ENCODE measurements around the gene RBM19.
"Not testable (repeated sequence)": the region's sequence is repeated elsewhere in the genome, so short reads cannot be mapped to it uniquely, and the experiment has no call there.

RBM19 gene, protein sequence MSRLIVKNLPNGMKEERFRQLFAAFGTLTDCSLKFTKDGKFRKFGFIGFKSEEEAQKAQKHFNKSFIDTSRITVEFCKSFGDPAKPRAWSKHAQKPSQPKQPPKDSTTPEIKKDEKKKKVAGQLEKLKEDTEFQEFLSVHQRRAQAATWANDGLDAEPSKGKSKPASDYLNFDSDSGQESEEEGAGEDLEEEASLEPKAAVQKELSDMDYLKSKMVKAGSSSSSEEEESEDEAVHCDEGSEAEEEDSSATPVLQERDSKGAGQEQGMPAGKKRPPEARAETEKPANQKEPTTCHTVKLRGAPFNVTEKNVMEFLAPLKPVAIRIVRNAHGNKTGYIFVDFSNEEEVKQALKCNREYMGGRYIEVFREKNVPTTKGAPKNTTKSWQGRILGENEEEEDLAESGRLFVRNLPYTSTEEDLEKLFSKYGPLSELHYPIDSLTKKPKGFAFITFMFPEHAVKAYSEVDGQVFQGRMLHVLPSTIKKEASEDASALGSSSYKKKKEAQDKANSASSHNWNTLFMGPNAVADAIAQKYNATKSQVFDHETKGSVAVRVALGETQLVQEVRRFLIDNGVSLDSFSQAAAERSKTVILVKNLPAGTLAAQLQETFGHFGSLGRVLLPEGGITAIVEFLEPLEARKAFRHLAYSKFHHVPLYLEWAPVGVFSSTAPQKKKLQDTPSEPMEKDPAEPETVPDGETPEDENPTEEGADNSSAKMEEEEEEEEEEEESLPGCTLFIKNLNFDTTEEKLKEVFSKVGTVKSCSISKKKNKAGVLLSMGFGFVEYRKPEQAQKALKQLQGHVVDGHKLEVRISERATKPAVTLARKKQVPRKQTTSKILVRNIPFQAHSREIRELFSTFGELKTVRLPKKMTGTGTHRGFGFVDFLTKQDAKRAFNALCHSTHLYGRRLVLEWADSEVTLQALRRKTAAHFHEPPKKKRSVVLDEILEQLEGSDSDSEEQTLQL

DNA sequence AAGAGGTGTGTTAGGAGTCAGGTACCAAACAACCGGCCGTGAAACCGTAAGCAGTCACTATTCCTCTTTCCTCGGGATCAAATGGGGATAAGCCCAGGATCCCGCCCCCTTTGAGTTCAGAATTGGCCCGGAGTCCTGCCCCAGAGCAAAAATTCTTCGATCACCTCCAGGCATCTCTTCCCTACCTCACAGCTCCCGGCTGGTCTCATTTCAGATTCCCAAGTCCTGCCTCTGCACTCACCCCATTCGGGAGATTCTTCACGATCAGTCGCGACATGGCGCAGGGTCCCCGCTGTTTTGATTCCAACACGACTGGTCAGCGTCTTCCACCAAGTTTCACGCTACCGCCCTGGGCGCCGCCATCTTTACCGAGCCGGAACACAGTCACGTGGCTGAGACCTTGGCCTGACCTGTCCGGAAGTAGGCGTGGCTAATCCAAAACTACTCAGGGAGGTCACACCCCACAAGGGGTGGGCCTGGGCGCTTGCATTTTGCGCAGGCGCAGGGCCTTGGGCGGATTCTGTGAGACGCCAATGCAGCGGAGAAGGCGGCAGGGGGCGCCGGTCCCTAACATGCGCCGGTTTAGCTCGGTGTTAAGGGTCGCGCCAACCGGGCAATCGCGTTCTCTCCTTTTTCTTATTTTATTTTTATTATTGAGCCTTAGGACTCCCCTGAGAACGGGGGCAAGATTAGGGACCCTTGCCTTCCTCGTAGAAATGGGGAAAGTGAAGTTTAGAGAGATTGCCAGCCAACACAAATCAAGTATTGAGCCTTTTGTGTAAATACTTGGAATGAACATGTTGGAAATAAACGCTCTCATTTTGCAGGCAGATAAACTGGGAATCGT, at the start of gene RBM19:
RBM19 (minus strand) TSS at position 375 of the 847 bp plus-strand sequence; CDS start at position 277, 98 bp downstream.
- peak; percentile 98 for DNase-seq

DNA sequence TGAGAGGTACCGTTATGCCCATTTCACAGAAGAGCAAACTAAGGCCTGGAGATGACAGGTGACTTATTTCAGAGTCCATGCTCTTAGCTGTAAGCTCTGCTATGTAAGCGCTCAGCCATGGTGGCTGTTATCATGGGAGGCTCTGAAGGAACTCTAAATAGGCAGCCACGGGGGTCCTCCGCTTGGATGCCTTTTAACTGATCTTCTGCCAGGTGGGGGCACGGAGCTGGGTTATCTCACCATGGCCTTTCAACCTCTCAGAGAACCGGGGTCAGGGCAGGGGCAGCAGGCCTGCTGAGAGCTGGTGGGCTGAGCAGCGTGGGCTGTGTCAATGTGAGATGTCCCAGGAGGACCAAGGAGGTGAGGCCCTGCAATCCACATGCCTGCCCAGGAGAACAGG, 49.7 kb upstream of the RBM19 start:
- DNase-seq = no peak

DNA sequence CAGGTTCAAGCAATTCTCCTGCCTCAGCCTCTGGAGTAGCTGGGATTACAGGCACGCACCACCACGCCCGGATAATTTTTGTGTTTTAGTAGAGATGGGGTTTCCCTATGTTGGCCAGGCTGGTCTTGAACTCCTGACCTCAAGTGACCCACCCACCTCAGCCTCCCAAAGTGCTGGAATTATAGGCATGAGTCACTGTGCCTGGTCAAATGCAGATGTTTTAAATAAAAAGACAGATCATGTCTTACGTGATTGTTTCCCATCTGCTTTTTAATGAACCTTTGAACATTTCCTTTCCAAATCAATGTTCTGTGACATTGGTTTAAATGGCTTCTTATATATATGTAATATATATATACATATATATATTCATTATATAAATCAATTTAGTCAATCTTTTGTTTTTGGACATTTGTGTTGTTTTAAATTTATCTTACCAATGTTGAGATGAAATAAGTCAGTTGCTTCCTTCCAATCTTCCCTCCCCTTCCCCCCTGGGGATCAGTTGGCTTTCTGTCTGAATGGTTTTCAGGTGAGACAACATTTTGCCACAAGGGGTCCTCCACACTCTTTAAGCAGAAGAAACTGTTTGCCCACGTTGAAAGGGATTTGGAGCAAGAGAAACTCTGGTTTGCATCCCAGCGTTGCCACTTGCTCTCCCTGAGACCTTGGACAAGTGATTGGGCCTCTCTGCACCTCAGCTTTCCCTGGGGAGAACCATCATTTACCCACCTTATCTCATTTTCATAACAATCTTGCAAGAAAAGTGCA, 47.6 kb upstream of the RBM19 start:
- DNase-seq = no peak

DNA sequence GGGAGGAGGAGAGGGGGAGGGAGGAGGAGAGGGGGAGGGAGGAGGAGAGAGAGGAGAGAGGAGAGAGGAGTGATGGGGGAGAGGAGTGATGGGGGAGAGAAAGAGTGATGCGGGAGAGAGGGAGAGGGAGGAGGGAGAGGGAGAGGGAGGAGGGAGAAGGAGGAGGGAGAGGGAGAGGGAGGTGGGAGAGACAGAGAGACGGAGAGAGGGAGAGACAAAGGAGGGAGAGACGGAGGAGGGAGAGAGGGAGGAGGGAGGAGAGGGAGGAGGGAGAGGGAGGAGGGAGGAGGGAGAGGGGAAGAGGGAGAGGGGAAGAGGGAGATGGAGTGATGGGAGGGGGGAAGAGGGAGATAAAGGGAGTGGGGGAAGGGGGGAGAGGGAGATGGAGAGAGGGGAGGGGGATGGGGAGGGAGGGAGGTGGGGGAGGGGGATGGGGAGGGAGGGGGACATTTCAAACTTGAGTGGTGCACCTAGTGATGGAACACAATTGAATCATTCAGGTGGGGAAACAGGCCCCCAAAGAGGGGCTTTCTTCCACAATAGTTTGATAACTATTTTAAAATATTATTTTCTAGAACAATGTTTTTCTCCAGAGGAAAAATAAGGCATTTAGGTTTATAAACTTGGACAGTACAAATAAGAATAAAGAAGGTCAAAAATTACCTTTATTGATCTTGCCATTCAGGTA, 46.8 kb upstream of the RBM19 start:
- DNase-seq = no peak

DNA sequence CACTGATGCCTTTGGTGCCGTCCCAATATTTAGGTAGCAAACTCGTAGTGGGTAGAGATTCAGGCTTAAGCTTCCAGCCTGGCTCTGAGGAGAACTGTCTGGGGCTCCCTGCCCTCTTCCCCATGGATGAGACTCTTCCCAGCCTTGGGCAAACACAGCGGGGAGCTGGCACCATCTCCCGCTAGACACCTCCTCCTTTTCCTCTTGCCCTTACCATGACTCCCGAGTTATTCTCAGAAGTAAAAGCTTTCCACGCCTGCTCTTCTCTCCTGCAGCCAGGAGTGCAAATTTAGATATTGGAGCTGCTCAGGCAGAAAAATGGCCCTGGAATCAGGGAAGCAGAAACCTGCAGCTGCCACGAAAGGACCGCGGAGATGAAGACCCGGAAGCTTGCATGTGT, 45.6 kb upstream of the RBM19 start:
- DNase-seq = no peak

DNA sequence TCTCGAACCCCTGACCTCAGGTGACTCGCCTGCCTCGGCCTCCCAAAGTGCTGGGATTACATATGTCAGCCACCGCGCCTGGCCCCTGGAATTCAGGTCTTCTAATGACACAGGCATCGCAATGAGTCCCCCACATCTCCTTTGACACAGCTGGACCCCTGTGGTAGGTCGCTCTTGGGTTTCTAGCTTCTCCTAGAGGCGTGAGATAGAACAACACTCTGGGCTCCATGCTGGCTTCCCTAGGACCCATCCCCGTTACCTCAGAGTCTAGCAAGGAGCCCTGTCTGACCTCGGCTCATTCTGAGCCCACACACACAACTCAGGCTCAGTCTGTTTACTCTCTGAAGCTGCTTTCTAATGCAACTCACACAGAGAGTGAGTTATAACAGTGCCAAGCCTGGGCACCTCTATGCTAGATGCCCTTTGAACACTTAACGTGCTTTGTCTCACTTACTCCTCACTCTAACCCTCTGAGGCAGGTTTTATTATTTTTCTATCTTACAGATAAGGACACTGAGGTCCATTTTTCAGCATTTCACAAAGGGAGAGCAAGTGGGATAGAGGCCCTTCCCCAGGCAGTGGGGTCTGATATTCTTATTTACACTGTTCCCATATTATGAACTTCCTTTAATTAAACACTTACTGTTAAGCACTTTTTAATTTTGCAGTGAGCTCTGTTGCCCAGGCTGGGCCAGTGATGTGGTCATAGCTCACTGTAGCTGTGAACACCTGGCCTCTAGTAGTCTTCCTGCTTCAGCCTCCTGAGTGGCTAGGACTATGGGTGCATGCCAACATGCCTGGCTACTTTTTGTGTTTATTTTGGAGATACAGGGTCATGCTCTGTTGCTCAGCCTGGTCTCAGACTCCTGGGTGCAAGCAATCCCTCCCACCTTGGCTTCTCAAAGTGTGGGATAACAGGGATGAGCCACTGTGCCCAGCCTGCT, 40.6 kb upstream of the RBM19 start:
- no peak for DNase-seq

DNA sequence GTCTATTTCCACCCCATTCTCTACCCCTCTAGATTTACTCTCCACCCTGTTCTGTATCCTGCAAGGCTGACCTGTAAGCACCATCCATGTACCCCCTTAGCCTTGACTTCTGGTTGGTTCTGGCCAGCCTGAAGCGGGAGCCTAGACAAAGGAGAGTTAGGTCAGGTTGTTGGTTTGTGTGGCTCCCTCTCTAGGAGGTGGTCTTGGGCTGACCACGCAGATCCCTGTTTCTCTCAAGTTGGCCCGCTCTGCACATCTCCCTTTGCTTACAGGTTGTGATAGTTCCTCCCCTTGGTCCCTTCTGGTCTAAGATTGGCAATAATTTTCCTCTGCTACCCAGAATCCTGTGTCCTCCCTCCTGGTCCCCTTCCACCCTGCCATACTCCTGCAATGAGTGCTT, 38.3 kb upstream of the RBM19 start:
- DNase-seq = no peak

DNA sequence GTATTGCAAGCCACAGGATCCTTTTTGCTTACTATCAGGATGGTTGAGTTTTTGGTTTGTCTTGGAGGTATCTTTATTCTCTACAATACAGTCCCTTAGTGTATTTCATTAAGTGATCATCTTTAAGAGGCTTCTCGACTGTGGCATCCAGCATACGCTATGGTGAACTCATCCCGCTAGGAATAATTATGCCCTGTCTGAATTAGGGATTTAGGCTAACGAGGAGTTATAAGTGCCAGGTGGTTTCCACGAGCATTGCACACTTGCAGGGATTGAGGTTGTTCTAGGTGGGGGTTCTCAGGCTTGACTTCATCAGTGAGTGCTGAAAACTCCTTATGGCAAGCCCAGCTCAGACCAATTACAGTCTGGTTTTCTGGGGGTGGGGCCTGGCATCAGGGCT, 37.2 kb upstream of the RBM19 start:
- no peak for DNase-seq

DNA sequence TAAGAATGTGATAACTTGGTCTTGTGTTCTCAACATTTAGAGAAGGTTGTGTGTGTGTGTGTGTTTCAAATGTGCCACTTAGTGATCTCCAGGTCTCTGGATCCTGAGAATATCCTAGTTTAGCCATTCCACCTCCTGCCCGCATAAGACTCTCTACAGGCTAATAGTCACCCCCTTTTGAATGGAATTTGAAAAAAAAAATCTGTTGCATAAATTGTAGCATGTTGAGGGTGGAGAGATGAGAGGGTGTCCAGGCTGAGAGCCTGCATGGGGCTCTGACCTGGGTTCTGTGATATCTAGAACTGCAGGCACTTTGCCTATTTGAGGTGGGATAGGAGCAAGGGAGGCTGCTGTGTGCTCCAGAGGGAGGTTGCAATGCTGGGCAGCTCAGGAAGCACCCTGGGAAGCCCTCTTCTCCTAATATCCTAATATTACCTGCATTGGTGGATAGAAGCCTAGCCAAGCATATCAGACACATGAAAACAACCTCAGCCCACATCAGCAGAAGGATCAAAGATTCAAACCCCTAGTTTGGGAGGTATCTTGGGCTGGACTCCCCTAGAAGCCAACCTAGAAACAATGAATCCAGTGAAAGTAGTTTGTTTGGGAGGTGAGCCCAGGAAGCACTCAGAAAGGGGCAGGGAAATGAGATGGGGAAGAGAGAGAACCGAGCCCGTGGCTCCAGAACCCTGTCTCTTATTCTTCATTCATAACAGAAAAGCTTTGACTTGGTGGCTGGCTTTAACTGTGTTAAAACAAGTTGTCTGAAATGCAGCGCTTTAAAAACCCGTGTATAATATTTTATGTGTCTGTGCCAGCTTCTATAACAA, 35.6 kb upstream of the RBM19 start:
- DNase-seq = no peak

DNA sequence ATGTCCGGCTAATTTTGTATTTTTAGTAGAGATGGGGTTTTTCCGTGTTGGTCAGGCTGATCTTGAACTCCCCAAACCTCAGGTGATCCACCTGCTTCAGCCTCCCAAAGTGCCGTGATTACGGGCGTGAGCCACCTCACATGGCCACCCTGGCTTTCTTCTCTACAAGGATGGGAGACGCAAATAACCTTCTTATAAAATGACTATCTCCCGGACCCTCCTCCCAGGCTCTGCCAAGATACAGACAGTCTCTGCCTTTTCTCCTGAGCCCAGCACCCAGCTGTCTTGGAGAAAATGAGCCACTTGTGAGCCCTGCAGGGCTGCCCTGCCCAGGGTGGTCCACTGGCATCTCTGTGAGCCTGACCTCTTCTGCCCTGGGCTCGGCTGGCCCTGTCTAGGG, 34.7 kb upstream of the RBM19 start:
- no peak for DNase-seq

DNA sequence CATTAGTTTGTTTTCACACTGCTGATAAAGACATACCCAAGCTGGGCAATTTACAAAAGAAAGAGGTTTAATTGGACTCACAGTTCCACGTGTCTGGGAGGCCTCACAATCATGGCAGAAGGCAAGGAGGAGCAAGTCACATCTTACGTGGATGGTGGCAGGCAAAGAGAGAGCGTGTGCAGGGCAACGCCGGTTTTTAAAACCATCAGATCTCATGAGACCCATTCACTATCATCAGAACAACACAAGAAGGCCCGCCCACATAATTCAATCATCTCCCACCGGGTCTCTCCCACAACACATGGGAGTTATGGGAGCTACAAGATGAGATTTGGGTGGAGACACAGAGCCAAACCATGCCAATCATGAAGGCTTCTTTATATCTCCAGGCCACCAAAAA, 34.1 kb upstream of the RBM19 start:
- DNase-seq = not testable (repeated sequence)

DNA sequence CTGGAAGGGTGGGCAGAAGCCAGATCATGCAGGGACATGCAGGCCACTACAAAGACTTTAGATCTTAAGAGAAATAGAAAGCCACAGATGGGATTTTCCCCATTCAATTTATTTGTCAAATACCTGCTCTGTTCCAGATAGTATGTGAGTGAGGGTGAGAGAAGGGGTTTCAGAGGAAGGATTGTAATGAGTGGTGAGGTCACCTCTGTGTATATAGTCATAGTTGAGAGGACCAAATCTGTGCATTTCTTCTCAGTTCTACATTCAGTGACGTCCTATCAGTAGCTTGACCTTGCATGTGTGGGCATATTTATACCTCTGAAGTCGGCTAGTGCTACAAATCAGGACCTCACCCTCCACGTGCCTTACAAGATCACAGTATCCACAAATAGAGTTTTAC, 31.2 kb upstream of the RBM19 start:
- DNase-seq = no peak

DNA sequence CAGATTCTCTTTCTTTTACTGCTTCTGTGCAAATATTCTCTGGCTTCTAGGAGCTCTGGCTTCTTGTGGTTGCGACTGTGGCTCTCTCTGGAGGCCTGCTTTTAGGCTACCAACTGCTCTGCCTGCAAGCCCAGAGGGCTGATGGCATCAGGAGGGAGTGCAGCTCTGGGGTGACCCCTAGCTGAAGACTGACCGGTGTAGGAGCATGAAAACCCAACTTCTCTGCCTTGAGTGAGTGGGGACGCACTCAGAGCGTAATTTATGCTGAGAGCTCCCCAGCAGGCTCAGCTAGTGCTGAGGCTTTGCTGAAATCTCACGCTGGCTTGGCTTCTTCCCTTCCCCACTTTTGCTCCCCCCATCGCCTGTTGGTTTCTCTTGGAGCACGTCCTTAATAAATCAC, 29.9 kb upstream of the RBM19 start:
- DNase-seq = no peak

DNA sequence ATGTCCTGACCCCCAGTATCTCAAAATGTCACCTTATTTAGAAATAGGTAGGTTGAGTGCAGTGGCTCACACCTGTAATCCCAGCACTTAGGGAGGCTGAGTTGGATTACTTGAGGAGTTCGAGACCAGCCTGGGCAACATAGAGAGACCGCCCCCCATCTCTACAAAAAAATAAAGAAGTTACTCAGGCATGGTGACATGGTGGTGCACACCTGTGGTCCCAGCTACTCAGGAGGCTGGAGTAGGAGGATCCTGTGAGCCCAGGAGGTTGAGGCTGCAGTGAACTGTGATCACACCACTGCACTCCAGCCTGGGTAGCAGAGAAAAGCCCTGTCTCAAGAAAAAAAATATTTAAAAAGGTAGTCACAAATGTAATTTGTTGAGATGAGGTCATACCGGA, 27.9 kb upstream of the RBM19 start:
- DNase-seq = no peak

DNA sequence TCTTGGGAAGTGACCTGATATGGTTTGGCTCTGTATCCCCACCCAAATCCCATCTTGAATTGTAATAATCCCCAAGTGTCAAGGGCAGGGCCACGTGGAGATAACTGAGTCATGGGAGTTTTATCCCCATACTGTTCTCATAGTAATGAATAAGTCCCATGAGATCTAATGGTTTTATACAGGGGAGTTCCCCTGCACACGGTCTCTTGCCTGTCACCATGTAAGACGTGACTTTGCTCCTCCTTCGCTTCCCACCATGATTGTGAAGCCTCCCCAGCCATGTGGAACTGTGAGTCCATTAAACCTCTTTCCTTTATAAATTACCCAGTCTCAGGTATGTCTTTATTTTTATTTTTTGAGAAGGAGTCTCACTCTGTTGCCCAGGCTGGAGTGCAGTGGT, 26.6 kb upstream of the RBM19 start:
- DNase-seq = not testable (repeated sequence)

DNA sequence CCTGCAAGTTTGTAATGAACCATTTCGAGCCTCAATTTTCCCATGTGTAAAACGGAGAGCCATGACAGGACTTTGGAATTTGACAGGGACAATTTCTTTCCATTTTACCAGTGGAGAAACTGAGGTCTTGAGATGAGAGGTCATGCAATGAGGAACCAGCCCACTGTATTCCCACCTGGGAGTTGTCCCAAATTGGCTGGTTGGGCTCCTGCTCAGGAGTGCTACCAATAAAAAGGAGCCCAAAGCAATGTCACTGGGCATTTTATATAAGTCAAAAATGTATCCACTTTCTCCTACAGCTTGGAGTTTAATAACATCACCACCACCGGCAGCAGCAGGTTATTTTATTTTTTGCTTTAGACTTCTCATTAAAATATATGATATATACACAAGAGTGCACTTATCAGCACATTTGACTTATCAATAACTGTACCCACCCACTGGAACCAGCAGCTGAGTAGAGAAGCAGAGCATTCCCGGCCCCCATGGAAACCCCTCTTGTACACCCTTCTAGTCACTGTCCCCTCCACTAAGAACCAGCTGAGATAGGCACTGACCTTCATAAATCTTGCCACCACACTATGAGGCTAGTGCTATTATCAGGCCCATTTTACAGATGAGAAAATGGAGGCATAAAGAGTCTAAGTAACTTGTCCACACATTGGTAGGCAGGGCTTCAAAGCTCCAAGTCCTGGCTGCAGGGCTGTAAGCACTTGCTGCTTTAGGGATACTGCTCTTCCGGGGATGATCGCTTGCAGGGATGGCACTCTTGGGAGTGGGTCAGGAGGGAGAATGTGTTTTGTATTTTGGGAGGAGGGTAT, 25.3 kb upstream of the RBM19 start:
- DNase-seq = no peak

DNA sequence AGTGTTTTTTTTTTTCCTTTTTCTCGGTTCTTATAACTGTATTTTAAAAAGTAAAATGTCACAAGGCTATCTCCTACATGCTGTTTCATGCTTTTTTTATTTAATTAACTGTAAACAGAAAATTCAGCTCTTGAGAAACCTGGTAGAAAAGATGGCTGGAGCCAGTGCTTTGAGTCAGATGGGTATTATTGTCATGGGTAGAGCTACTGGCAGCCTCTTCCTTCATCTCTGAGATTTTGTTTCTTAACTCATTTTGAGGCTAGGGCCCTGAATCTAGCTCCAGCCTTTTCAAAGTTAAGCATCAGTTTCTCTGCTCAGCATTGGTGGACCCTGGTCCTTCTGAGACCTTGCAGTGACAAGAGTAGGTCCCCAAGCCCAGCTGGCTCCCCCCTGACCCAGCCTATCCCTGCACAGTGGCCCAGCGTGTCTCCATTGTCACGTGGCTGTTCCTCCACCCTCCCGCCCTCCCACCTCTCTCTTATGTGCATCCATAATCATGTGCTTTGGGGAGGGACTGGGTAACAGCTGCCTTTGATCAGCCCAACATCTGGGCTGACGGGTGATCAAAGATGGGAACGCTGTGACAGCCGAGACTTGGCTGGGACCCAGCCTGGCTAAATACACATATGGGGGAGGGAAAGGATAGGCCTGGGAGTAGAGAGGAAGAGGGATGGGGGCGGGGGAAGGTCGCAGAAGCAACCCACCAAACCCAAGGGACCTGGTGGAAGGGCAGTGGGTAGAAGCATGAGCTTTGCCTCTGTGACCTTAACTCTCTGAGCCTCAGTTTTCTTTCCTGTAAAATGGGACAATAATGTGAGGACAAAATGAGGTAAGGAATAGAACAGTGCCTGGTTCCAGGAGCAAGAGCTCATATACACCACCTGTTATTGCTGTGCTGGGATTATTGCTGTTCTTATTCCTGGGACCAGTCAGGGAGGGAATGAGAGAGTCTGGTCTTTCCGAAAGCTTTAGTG, 24.4 kb upstream of the RBM19 start:
- no peak for DNase-seq

Measured in CD4-positive, alpha-beta T cell treated with Interleukin-12 subunit alpha and Interleukin-12 subunit beta, for 1 hour (primary cell).